Nephron (organoid): ENCODE data around the gene ATP13A3.

Experiments used
- H3K27ac Mint-ChIP-seq, 3 experiments: 2 replicates each; pipeline ENCODE4 v1.8.0; 2020; ENCODE audit warnings: mixed read lengths in 3 of 3, mild to moderate bottlenecking in 2 of 3, moderate library complexity in 1 of 3
- H3K27me3 Mint-ChIP-seq: 2 replicates; pipeline ENCODE4 v1.8.0; 2021; ENCODE audit warnings: low read depth, mild to moderate bottlenecking, moderate library complexity, mixed read lengths
- H3K36me3 Mint-ChIP-seq: 2 replicates; pipeline ENCODE4 v1.8.0; 2020; ENCODE audit warnings: low read depth, mixed read lengths
- H3K4me1 Mint-ChIP-seq: 2 replicates; pipeline ENCODE4 v1.8.0; 2020; ENCODE audit warnings: mixed read lengths
- H3K4me3 Mint-ChIP-seq, 3 experiments: 2 replicates each; pipeline ENCODE4 v1.8.0; 2020; ENCODE audit warnings: mild to moderate bottlenecking in 3 of 3, mixed read lengths in 3 of 3, moderate library complexity in 2 of 3
- H3K9me3 Mint-ChIP-seq: 2 replicates; pipeline ENCODE4 v1.8.0; 2020; ENCODE audit warnings: mixed read lengths
- TF ChIP-seq, protein P1 (sequence below), 3 experiments: fragments of 200-600 bp; sonication (generic); IDR thresholded peaks; one replicate each; pipeline ENCODE4 v1.5.0; 2021; ENCODE audit warnings: antibody characterized with exemption in 3 of 3; ENCODE audit not compliant: unreplicated experiment in 3 of 3

Gene ATP13A3

DNA sequence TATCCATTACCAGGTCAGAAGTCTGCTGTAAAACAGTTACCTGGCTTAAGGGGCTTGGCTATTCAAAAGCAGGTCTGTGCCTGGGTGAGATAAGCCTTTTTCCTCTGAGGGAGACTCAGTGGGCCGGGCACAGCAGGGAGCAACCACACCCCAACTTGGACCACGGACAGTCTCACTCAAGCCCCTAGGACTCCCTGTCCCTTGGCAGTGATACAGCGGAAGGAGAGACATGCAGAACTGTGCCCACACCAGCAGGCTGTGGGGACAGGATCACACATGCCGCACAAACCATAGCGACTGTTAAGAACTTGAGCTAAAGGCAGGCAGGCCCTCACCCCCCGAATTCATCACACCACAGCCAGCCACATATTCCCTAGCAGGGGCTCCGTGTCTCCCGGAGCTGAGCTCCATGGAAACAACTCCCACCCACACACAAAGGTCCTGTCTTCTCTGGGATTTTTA is 84.9 kb downstream of the ATP13A3 start:
- no peak overlapping the region for H3K27ac Mint-ChIP-seq
- TF ChIP-seq, protein P1, sequence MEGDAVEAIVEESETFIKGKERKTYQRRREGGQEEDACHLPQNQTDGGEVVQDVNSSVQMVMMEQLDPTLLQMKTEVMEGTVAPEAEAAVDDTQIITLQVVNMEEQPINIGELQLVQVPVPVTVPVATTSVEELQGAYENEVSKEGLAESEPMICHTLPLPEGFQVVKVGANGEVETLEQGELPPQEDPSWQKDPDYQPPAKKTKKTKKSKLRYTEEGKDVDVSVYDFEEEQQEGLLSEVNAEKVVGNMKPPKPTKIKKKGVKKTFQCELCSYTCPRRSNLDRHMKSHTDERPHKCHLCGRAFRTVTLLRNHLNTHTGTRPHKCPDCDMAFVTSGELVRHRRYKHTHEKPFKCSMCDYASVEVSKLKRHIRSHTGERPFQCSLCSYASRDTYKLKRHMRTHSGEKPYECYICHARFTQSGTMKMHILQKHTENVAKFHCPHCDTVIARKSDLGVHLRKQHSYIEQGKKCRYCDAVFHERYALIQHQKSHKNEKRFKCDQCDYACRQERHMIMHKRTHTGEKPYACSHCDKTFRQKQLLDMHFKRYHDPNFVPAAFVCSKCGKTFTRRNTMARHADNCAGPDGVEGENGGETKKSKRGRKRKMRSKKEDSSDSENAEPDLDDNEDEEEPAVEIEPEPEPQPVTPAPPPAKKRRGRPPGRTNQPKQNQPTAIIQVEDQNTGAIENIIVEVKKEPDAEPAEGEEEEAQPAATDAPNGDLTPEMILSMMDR (IDR thresholded peaks at IDR 0.05; ENCODE audit: unreplicated experiment in 3 of 3) = no peak
- H3K9me3 Mint-ChIP-seq = no peaks in the 10 kb centered on the region
- no peaks in the 10 kb centered on the region for H3K27me3 Mint-ChIP-seq
- peaks cover 13% of the 10 kb centered on the region for H3K36me3 Mint-ChIP-seq
- no peaks in the 10 kb centered on the region for H3K4me1 Mint-ChIP-seq
- no peak overlapping the region for H3K4me3 Mint-ChIP-seq

DNA sequence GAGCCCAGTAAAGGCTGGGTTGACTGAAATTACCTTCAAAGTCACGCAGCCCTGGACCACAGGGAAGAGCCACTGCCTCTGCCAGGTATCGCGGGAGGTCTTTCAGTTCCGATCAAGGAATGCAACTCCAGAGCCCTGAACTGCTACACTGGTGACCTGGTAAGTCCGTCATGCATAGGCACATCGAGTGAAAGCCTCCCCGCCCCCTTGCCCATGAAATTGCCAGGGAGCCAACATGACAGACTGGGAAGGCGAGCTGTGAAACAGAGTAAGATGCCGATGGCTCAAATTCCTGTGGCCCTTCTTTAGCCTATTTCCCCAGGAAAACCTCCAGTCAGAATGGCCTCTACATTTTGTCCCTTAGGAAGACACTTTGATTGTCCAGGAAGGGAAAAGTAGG is 85.5 kb downstream of the ATP13A3 start:
- Mint-ChIP-seq H3K4me1 (peaks cover 2% of the 10 kb centered on the region), H3K9me3 (no peaks in the 10 kb centered on the region), H3K4me3 (no peak overlapping the region), H3K36me3 (peaks cover 9% of the 10 kb centered on the region), H3K27me3 (no peaks in the 10 kb centered on the region), H3K27ac (no peak overlapping the region)
- TF ChIP-seq, protein P1 (IDR thresholded peaks at IDR 0.05; ENCODE audit: unreplicated experiment in 3 of 3) = no peak

DNA sequence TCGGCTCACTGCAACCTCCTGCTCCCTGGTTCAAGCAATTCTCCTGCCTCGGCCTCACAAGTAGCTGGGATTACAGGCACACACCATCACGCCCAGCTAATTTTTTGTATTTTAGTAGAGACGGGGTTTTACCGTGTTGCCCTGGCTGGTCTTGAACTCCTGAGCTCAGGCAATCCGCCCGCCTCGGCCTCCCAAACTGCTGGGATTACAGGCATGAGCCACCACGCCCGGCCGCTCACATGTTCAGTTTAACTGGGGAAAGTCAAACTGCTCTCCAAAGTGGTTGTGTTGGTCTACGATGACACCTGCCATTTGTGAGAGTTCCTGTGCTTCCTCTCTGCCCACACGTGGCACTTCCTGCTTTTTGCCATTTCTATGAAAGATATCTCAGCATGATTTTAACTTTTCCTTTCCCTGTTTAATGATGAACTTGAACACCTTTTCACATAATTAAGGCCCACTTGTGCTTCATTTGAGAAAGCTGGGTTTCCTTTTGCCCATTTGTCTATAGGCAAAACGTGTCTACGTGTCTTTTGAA is 86.9 kb downstream of the ATP13A3 start:
- H3K4me3 Mint-ChIP-seq = no peak overlapping the region
- H3K27me3 Mint-ChIP-seq = no peaks in the 10 kb centered on the region
- no peak overlapping the region for H3K27ac Mint-ChIP-seq
- TF ChIP-seq, protein P1 (IDR thresholded peaks at IDR 0.05; ENCODE audit: unreplicated experiment in 3 of 3) = no peak
- H3K4me1 Mint-ChIP-seq = peaks cover 14% of the 10 kb centered on the region
- no peaks in the 10 kb centered on the region for H3K9me3 Mint-ChIP-seq
- H3K36me3 Mint-ChIP-seq = peaks cover 5% of the 10 kb centered on the region

DNA sequence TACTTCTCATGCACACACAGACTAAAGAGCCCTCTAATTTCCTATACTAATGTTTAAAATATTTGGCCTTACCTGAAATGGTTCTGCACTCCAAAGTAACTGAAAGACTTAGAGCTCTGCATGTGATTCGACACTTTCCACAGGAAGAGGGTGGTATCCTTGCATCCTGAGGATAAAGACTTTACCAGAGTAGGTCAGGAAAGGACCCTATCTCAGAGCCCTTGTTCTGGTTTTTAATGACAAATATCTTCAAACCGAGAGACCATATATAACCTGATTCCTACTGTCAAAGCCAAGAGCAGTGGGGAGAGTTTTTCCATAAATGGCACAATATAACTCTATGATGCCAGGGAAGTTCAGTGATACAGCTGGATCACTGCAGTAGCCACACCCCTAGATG is 87.6 kb downstream of the ATP13A3 start, which contains the start of gene GP5:
Gene GP5, minus strand, starts transcription at position 101 of the 400 bp plus-strand sequence. CDS start 984 bp downstream, outside the sequence.
- Mint-ChIP-seq H3K4me3 (no peak within 1 kb of the TSS), H3K4me1 (peaks cover 14% of the 10 kb centered on the region), H3K9me3 (no peaks in the 10 kb centered on the region), H3K27ac (peak within 1 kb of the TSS in 1 of 3 experiments; percentile 27), H3K27me3 (no peaks in the 10 kb centered on the region), H3K36me3 (no peaks in the 10 kb centered on the region)
- TF ChIP-seq, protein P1 (IDR thresholded peaks at IDR 0.05; ENCODE audit: unreplicated experiment in 3 of 3) = no peak

DNA sequence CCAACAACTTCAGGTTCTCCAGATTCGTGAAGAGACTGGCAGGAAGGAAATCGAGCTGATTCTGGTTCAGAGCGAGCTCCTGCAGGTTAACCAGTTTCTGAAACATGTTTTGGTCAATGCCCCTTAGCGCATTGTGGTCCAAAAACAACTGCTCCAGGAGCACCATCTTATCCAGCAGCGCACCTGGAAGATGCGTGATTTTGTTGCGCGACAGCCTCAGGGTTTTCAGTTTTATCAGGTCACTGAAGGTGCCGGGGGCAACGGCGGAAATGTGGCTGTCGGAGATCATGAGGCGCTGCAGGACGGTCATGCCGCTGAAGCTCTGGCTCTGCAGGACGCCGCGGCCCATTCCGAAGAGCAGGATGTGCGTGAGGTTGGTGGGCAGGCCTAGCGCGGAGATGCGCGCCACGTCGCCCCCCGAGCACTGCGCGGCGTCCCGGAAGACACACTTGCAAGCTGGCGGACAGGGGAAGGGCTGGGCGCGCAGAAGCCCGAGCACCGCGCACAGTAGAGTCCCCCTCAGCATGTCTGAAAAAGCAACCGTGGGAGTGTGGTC is 89.0 kb downstream of the ATP13A3 start:
- H3K4me1 Mint-ChIP-seq = peaks cover 14% of the 10 kb centered on the region
- H3K27me3 Mint-ChIP-seq = peaks cover under 1% of the 10 kb centered on the region
- no peaks in the 10 kb centered on the region for H3K36me3 Mint-ChIP-seq

More for the DNA sequence above, 89.0 kb downstream of the ATP13A3 start:
- Mint-ChIP-seq H3K27ac (no peak overlapping the region), H3K9me3 (peaks cover under 1% of the 10 kb centered on the region), H3K4me3 (no peak overlapping the region)
- TF ChIP-seq, protein P1 (IDR thresholded peaks at IDR 0.05; ENCODE audit: unreplicated experiment in 3 of 3) = no peak
